Activated CD4-positive, CD25-positive, alpha-beta regulatory T cell treated with anti-CD3 and anti-CD28 coated beads, Interleukin-2, amount 50 U/mL, for 24 hours (primary cell): ENCODE results near the gene ORMDL2.
"Not testable (repeated sequence)": the region's sequence is repeated elsewhere in the genome, so short reads cannot be mapped to it uniquely, and the experiment has no call there.

Source experiments
- ATAC-seq, 2 donors: fragments of 150-1000 bp; cut with Tn5 transposase; one replicate each; pipeline ENCODE4 v1.10.0; 2021; ENCODE audit warnings: mild to moderate bottlenecking in 1 of 2, moderate library complexity in 1 of 2

The ORMDL2 gene

GRCh38 chr12:55861871-55862270, 44.0 kb downstream of the ORMDL2 start:
- ATAC-seq: no peak

- no peak for ATAC-seq
Observed at GRCh38 chr12:55862286-55862685, 44.4 kb downstream of the ORMDL2 start.

GRCh38 chr12:55862931-55863330, 45.1 kb downstream of the ORMDL2 start:
- not testable (repeated sequence) for ATAC-seq

GRCh38 chr12:55865327-55865726, 47.5 kb downstream of the ORMDL2 start:
- no peak for ATAC-seq

DNA sequence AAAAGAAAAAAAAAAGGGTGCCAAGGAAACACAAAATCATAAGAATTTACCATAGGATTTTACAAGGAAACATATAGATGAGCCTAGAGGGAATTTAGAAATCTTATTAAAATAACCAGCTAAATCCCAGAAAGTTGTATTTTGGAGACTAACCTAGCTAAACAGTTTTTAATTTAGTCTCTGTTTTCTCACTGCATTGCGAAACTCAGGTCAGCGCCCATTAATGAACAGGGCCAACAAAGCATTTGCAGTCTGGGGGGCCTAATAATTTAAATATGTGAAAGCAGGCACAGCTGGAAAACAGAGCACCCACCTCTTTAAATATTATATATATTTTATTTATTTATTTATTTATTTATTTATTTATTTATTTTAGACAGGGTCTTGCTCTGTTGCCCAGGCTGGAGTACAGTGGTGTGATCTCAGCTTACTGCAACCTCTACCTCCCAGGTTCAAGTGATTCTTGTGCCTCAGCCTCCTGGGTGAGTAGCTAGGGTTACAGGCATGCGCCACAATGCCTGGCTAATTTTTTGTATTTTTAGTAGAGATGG, 48.7 kb downstream of the ORMDL2 start:
- not testable (repeated sequence) for ATAC-seq
